ENCODE measurements around the gene TMEM51.

GRCh38 chr1:15201221-15201620, 47.7 kb downstream of the TMEM51 start:
- TF ChIP-seq POLR2AphosphoS5 (IDR thresholded peaks at IDR 0.05) (no peak), CTCF (IDR thresholded peaks at IDR 0.05) (no peak)

All from transverse colon (tissue), 4 donors.